CD4-positive, CD25-positive, alpha-beta regulatory T cell (primary cell): ENCODE measurements around the gene ACTN4. TPM values are rescaled to one million over a fixed set of nuclear protein-coding genes. Genes with fewer than 3 reads are reported as not detected.
"Not testable (repeated sequence)": the region's sequence is repeated elsewhere in the genome, so short reads cannot be mapped to it uniquely, and the experiment has no call there.

Source experiments
- ATAC-seq, 2 donors: fragments of 150-1000 bp; cut with Tn5 transposase; one replicate each; pipeline ENCODE4 v1.10.0; 2021; ENCODE audit warnings: low read depth in 2 of 2, moderate number of reproducible peaks in 2 of 2, moderate library complexity in 1 of 2
- DNase-seq, 3 donors: peaks; one replicate each; pipeline versions ENCODE4 v3.0.0 to v3.0.0-alpha.2; 2012 to 2022; ENCODE audit warnings: mixed read lengths in 1 of 3
- H3K27ac ChIP-seq: one replicate; pipeline ENCODE4 v1.7.0; 2013; ENCODE audit warnings: mild to moderate bottlenecking, low read length; ENCODE audit not compliant: insufficient read depth, poor library complexity, severe bottlenecking
- H3K27me3 ChIP-seq: one replicate; pipeline ENCODE4 v1.7.0; 2013; ENCODE audit warnings: low read length; ENCODE audit not compliant: control insufficient read depth, insufficient read depth
- H3K36me3 ChIP-seq: one replicate; pipeline ENCODE4 v1.7.0; 2013; ENCODE audit warnings: mild to moderate bottlenecking, low read length, moderate library complexity; ENCODE audit not compliant: control insufficient read depth, insufficient read depth
- H3K4me1 ChIP-seq: 2 replicates; pipeline ENCODE4 v1.7.0; 2013; ENCODE audit warnings: mild to moderate bottlenecking, low read length; ENCODE audit not compliant: insufficient read depth, control insufficient read depth, poor library complexity, severe bottlenecking
- H3K4me3 ChIP-seq: one replicate; pipeline ENCODE4 v1.7.0; 2013; ENCODE audit warnings: low read depth, mild to moderate bottlenecking, low read length, moderate library complexity
- H3K9me3 ChIP-seq, 2 experiments: 1 replicate in 1 of 2; 2 replicates in 1 of 2; pipeline ENCODE4 v1.7.0; 2013; ENCODE audit warnings: low read length in 2 of 2, mild to moderate bottlenecking in 1 of 2, moderate library complexity in 1 of 2; ENCODE audit not compliant: control insufficient read depth in 2 of 2
- H3K27ac Mint-ChIP-seq, 3 donors: one replicate each; pipeline ENCODE4 v1.8.0; 2020 to 2022; ENCODE audit warnings: mild to moderate bottlenecking in 3 of 3, mixed read lengths in 3 of 3, moderate library complexity in 2 of 3
- H3K27me3 Mint-ChIP-seq: one replicate; pipeline ENCODE4 v1.8.0; 2022; ENCODE audit warnings: mild to moderate bottlenecking, mixed read lengths
- H3K36me3 Mint-ChIP-seq: one replicate; pipeline ENCODE4 v1.8.0; 2020; ENCODE audit warnings: mixed read lengths
- H3K4me1 Mint-ChIP-seq, 4 donors: one replicate each; pipeline ENCODE4 v1.8.0; 2020 to 2022; ENCODE audit warnings: mixed read lengths in 4 of 4, mild to moderate bottlenecking in 1 of 4
- H3K4me3 Mint-ChIP-seq, 4 donors: one replicate each; pipeline ENCODE4 v1.8.0; 2020 to 2022; ENCODE audit warnings: mild to moderate bottlenecking in 4 of 4, mixed read lengths in 4 of 4, moderate library complexity in 3 of 4
- H3K9me3 Mint-ChIP-seq, 7 donors: one replicate each; pipeline ENCODE4 v1.8.0; 2020 to 2022; ENCODE audit warnings: mixed read lengths in 7 of 7, mild to moderate bottlenecking in 3 of 7, moderate library complexity in 2 of 7
- polyA plus RNA-seq, 4 donors: library from polyadenylated mRNA; unstranded; fragments of 300-500 nt; fragmentation: Illumina TruSeq; gene quantifications; one replicate each; pipeline ENCODE4 v1.2.3, GENCODE V29; 2021
- total RNA-seq: library from RNA; stranded (reverse); gene quantifications from one replicate; pipeline ENCODE4 v1.2.3, GENCODE V29; 2022

Gene ACTN4
- total and polyA plus RNA-seq, 5 donors from 2014 or later = 11.2 to 323 (median 20.2) TPM

DNA sequence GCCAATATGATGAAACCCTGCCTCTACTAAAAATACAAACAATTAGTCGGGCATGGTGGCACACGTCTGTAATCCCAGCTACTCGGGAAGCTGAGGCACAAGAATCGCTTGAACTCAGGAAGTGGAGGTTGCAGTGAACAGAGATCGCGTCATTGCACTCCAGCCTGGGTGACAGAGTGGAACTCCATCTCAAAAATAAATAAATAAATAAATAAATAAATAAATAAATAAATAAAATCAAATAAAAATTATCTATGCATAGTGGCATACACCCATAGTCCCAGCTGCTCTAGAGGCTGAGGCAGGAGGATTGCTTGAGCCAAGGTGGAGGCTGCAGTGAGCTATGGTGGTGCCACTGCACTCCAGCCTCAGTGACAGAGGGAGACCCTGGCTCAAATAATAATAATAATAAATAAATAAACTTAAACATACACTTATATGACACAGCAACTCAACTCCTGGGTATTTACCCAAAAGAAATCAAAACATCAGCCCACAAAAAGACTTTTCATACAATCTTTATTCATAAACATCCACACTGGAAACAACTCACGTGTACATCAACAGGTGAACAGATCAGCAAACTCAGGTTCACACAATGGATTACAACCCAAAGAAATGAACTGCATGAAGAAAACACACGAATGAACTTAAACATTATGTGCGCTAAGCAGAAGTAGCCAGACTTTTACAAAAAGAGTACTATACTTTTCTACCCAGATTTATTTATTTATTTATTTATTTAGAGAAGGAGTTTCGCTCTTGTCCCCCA lies 119.0 kb downstream of the ACTN4 start:
- no peak for ATAC-seq
- H3K27ac Mint-ChIP-seq = no peak overlapping the region
- no peak for DNase-seq

DNA sequence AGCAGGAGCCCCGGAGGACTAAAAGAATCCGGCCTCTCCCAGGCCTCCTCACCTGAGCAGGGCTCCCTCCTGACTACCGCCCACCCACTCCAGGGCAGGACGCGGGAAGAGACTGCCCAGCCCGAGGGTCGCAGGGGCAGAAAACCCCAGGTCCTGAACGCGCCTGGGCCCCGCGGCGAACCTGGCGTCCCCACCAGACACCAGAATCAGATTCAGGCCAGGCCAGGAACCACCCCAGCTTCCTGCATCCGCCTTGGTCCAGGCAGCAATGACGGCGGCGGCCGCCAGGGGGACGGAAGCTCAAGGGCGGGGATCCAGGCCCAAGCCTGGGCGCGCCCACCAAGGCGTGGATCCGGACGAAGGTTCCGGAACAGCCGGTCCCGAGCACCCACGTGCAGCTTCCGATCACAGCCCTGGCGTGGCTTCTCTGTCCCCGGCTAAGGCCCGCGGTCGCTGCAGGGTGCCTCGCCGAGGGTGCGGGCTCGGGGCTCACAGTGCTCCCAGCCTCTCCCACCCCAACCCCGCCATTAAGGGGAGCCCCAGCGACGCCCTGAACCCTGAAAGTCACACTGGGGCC lies 122.3 kb downstream of the ACTN4 start:
- no peaks in the 10 kb centered on the region for H3K27me3 Mint-ChIP-seq
- H3K4me3 Mint-ChIP-seq = peak overlapping the region; percentile 5 to 77 (median 59)
- no peaks in the 10 kb centered on the region for H3K9me3 ChIP-seq
- H3K27me3 ChIP-seq = no peaks in the 10 kb centered on the region
- H3K36me3 Mint-ChIP-seq = no peaks in the 10 kb centered on the region
- H3K27ac Mint-ChIP-seq = peak overlapping the region; percentile 89 to 93 (median 90)
- DNase-seq (peak; percentile 80 to 94 (median 89)), ATAC-seq (peak; percentile 86 to 89)
- H3K4me1 Mint-ChIP-seq = peaks cover 0 to 9% (median 3%) of the 10 kb centered on the region in 4 donors
- no peaks in the 10 kb centered on the region for H3K9me3 Mint-ChIP-seq
- peaks cover 10% of the 10 kb centered on the region for H3K4me1 ChIP-seq
- H3K4me3 ChIP-seq = no peak overlapping the region
- H3K27ac ChIP-seq = peak overlapping the region; percentile 75
- H3K36me3 ChIP-seq = no peaks in the 10 kb centered on the region

More for the DNA sequence above, 119.0 kb downstream of the ACTN4 start:
- Mint-ChIP-seq H3K36me3 (no peaks in the 10 kb centered on the region), H3K4me1 (peaks cover 0 to 9% (median 5%) of the 10 kb centered on the region in 4 donors), H3K4me3 (no peak overlapping the region), H3K27me3 (peaks cover 2% of the 10 kb centered on the region), H3K9me3 (no peaks in the 10 kb centered on the region)
- Histone ChIP-seq H3K4me3 (no peak overlapping the region), H3K36me3 (no peaks in the 10 kb centered on the region), H3K9me3 (no peaks in the 10 kb centered on the region), H3K4me1 (peaks cover 10% of the 10 kb centered on the region), H3K27me3 (no peaks in the 10 kb centered on the region), H3K27ac (no peak overlapping the region)

DNA sequence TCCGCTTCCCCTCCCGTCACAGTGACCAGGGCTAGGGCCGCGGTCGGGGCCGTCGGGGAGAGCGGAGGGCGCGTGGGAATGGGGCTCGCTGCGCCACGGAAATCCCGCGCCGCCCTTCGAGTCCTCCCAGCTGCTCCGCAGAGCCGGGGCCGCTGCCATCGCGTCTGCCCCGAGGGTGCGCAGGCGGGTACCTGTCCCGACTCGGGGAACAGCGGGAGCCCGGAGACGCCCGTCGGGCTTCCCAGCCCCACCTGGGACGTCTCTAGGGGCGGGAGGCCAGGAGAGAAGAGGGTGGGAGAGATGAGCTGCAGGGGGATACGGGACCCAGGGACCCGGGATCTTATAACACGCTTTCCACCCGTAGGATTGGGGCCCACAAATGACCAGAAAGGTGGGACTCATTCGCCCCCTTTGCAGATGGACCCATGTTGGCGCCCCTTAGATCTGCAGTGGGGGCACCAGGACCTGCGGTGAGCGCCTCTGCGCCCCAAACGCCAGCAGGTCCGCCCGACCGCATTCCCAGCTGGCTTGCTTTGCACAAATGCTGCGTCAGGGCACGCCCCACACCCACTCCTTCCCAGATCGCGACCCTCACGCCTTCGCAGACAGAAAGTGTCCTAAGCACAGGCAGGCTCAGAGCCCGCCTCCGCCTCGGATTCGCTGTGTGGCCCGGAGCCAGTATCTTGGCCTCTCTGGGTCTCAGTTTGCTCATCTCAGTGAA lies 122.9 kb downstream of the ACTN4 start:
- H3K27me3 ChIP-seq, H3K9me3 Mint-ChIP-seq, H3K4me3 Mint-ChIP-seq, H3K36me3 ChIP-seq, H3K4me3 ChIP-seq, H3K27ac Mint-ChIP-seq, H3K9me3 ChIP-seq, DNase-seq, H3K4me1 Mint-ChIP-seq, ATAC-seq, H3K36me3 Mint-ChIP-seq, H3K27me3 Mint-ChIP-seq: not testable (repeated sequence)
- H3K4me1 ChIP-seq = peaks cover 10% of the 10 kb centered on the region
- H3K27ac ChIP-seq = peak overlapping the region; percentile 75

DNA sequence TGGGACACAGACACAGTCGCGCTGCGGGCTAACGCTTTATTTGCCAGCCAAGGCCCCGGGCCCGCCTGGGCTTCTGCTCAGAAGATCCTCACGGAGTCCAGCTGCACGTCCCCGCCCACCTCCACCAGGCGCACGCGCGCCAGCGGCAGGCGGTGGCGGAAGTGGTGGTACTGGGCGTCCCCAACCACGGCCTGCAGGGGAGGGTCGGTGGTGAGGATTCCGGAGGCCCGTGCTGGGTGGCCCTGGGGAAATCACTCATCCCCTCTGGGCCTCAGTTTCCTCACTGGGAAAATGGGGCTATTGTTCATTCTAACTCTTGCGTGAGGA lies 123.5 kb downstream of the ACTN4 start:
- H3K27ac Mint-ChIP-seq, H3K4me3 ChIP-seq, H3K4me3 Mint-ChIP-seq, DNase-seq, H3K9me3 Mint-ChIP-seq, H3K27me3 Mint-ChIP-seq, H3K9me3 ChIP-seq, H3K36me3 Mint-ChIP-seq, H3K27ac ChIP-seq, H3K27me3 ChIP-seq, H3K36me3 ChIP-seq, H3K4me1 Mint-ChIP-seq: not testable (repeated sequence)
- H3K4me1 ChIP-seq = peaks cover 10% of the 10 kb centered on the region
- ATAC-seq = peak; percentile 68 to 76

DNA sequence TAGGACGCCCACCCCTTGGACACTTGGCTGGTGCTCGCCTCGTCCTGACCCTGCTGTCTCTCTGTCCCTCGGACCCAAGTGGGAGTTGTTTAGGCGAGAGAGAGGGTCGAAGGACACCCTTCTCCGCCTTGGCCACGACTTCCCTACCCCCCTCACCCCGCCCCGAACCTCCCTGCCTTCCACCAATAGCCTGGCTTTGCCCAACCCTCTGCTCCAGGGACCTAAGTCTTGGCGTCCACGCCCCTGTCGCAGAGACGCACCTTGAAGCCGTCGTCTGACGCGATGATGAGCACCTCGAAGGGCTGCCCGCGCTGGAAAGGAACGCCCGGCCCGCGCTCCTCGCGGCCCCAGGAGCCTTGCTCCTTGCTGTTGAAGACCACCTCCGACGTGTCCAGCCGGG lies 124.1 kb downstream of the ACTN4 start:
- not testable (repeated sequence) for ATAC-seq, H3K27ac Mint-ChIP-seq, H3K9me3 Mint-ChIP-seq, H3K36me3 ChIP-seq, H3K4me1 Mint-ChIP-seq, H3K27ac ChIP-seq, H3K4me3 Mint-ChIP-seq, H3K4me3 ChIP-seq, H3K9me3 ChIP-seq, H3K36me3 Mint-ChIP-seq, DNase-seq, H3K27me3 ChIP-seq, H3K27me3 Mint-ChIP-seq
- H3K4me1 ChIP-seq = peaks cover 10% of the 10 kb centered on the region

DNA sequence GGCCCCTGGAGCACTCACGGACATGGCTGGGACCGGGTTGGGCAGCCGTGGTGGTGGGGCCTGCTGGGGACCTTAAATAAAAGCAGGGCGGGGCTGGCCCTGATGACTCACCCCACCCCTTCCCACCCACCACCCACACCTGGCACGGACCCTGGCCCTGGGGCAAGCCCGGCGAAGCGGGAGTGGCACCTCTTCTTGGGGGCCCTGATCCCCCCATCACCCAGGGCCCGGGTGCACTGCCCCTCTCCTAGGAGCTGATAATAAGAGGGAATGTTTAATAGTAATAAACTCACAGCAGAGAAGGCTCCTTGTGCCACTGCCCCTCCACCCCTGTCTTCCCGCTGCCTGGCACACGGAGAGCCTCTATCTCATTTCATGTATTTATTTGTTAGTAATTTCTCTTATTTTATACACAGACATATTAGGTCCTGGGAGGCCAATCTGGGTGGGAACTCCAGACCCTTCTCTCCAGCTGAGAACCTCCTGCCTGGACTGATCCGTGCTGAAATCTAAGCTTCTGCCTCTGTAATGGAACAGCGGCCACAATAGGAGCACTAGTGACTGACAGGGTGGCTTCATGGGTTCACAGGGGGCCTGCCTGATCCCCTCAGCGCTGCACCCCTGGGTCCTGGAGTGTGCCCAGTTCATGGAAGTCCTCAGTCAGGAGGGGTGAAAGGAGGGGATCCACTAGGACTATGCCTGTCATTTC lies 126.2 kb downstream of the ACTN4 start, which contains the start of gene LGALS7:
TSS of gene LGALS7 (minus strand) at position 49 of the 709 bp plus-strand sequence. CDS start at position 24, 25 bp downstream.
- Histone ChIP-seq H3K4me1 (peaks cover 10% of the 10 kb centered on the region), H3K27me3 (no peaks in the 10 kb centered on the region), H3K27ac (no peak within 1 kb of the TSS), H3K9me3 (no peaks in the 10 kb centered on the region), H3K4me3 (no peak within 1 kb of the TSS), H3K36me3 (no peaks in the 10 kb centered on the region)
- Mint-ChIP-seq H3K36me3 (no peaks in the 10 kb centered on the region), H3K27ac (no peak within 1 kb of the TSS), H3K4me3 (peak within 1 kb of the TSS in 1 of 4 donors; percentile 83), H3K4me1 (peaks cover 0 to 9% (median 3%) of the 10 kb centered on the region in 4 donors), H3K27me3 (peaks cover 2% of the 10 kb centered on the region), H3K9me3 (peaks cover 0 to under 1% (median 0%) of the 10 kb centered on the region in 7 donors)
- ATAC-seq = no peak
- DNase-seq = no peak

DNA sequence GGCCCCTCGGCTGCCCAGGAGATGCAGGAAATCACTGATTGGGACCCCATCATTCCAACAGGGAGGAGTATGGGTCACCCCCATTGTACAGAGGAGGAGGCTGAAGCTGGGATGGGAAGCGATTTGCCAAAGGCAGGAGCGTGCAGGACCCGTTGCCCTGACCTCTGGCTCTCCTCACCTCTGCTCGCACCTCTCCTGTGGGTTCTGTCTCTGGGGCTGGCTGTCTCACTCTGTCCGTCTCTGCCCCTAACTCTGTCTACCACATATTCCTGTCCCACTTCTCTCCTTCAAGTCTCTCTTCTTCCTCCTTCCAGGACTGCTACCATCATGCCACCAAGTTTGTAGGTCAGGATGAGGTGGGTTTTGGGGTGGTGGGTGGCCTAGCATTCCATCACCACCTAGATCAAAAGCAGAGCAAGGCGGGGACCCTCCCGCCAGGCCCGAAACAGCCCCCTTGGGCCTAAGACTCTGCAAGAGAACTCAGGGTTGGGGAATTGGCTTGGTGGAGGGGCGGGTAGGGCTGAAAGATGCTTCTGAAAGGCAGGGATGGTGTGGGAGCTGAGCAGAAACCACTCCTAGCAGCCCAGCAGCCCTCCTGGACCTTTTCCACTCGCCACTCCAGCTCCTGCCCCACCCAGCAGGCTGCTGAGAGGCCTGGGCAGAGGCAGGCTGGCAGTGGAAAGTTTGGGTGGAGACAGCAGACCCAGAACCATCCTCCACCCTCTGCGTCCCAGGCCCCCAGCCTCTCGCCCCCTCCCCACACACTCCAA lies 126.9 kb downstream of the ACTN4 start:
- Mint-ChIP-seq H3K4me3 (peak overlapping the region in 1 of 4 donors; percentile 83), H3K27ac (no peak overlapping the region)
- ATAC-seq = no peak

More for the DNA sequence above, 126.9 kb downstream of the ACTN4 start:
- Histone ChIP-seq H3K4me1 (peaks cover 8% of the 10 kb centered on the region), H3K27ac (no peak overlapping the region), H3K36me3 (no peaks in the 10 kb centered on the region), H3K27me3 (no peaks in the 10 kb centered on the region), H3K9me3 (no peaks in the 10 kb centered on the region), H3K4me3 (no peak overlapping the region)
- H3K27me3 Mint-ChIP-seq = peaks cover 5% of the 10 kb centered on the region
- peaks cover 0 to 1% (median 0%) of the 10 kb centered on the region in 7 donors for H3K9me3 Mint-ChIP-seq
- peaks cover 0 to 6% (median 2%) of the 10 kb centered on the region in 4 donors for H3K4me1 Mint-ChIP-seq
- H3K36me3 Mint-ChIP-seq = no peaks in the 10 kb centered on the region
- DNase-seq = no peak
